Measurements from ENCODE around the gene XG.
"Not testable (repeated sequence)": the region's sequence is repeated elsewhere in the genome, so short reads cannot be mapped to it uniquely, and the experiment has no call there.

Gene XG

GRCh38 chrX:2735270-2735669, 16.6 kb upstream of the XG start:
- DNase-seq (ENCODE audit: low spot score) = no peak

GRCh38 chrX:2740672-2741071, 11.2 kb upstream of the XG start:
- DNase-seq (ENCODE audit: low spot score) = no peak

GRCh38 chrX:2741386-2741785, 10.5 kb upstream of the XG start:
- DNase-seq (ENCODE audit: low spot score) = no peak

- DNase-seq (ENCODE audit: low spot score) = not testable (repeated sequence)
These were observed 5.6 kb upstream of the XG start for GRCh38 chrX:2746250-2746649.

- no peak for DNase-seq (ENCODE audit: low spot score)
These were observed 3.5 kb upstream of the XG start for GRCh38 chrX:2748171-2748814.

- no peak for DNase-seq (ENCODE audit: low spot score)
These were observed 3.0 kb upstream of the XG start for GRCh38 chrX:2748815-2749188.

- no peak for DNase-seq (ENCODE audit: low spot score)
These were observed 549 bp upstream of the XG start for GRCh38 chrX:2751291-2751690.

GRCh38 chrX:2752441-2752840, 601 bp downstream of the XG start:
- not testable (repeated sequence) for DNase-seq (ENCODE audit: low spot score)

- DNase-seq (ENCODE audit: low spot score) = not testable (repeated sequence)
These were observed 3.4 kb downstream of the XG start for GRCh38 chrX:2755163-2755715.

GRCh38 chrX:2756548-2756947, 4.7 kb downstream of the XG start:
- DNase-seq (ENCODE audit: low spot score) = no peak

- no peak for DNase-seq (ENCODE audit: low spot score)
These were observed 9.4 kb downstream of the XG start for GRCh38 chrX:2761246-2761645.

GRCh38 chrX:2762671-2763070, 10.8 kb downstream of the XG start:
- not testable (repeated sequence) for DNase-seq (ENCODE audit: low spot score)

- DNase-seq (ENCODE audit: low spot score) = not testable (repeated sequence)
These were observed 13.1 kb downstream of the XG start for GRCh38 chrX:2764766-2765548.

- no peak for DNase-seq (ENCODE audit: low spot score)
These were observed 13.7 kb downstream of the XG start for GRCh38 chrX:2765549-2765830.

GRCh38 chrX:2766906-2767305, 15.1 kb downstream of the XG start:
- no peak for DNase-seq (ENCODE audit: low spot score)

GRCh38 chrX:2767631-2768455, 16.0 kb downstream of the XG start:
- DNase-seq (ENCODE audit: low spot score) = no peak

- DNase-seq (ENCODE audit: low spot score) = no peak
These were observed 17.8 kb downstream of the XG start for GRCh38 chrX:2769615-2770014.

GRCh38 chrX:2773166-2774055, 21.6 kb downstream of the XG start:
- not testable (repeated sequence) for DNase-seq (ENCODE audit: low spot score)

GRCh38 chrX:2774057-2774456, 22.2 kb downstream of the XG start:
- no peak for DNase-seq (ENCODE audit: low spot score)

GRCh38 chrX:2774776-2775175, 22.9 kb downstream of the XG start:
- DNase-seq (ENCODE audit: low spot score) = no peak

GRCh38 chrX:2780472-2781225, 28.8 kb downstream of the XG start:
- DNase-seq (ENCODE audit: low spot score) = not testable (repeated sequence)
